ENCODE results near the gene NEDD8. TPM values are rescaled to one million over a fixed set of nuclear protein-coding genes. Genes with fewer than 3 reads are reported as not detected.
"Not testable (repeated sequence)": the region's sequence is repeated elsewhere in the genome, so short reads cannot be mapped to it uniquely, and the experiment has no call there.

Gene NEDD8
- total RNA-seq, 1 experiment from 2014 or later, result 330 TPM

GRCh38 chr14:24204163-24205146, 27.7 kb downstream of the NEDD8 start:
- Histone ChIP-seq H3K27ac (ENCODE audit: low read length) (no peak overlapping the region), H3F3A (ENCODE audit: low read length, unreplicated experiment) (no peaks in the 10 kb centered on the region), H2AFZ (ENCODE audit: low read length) (no peak overlapping the region), H3K4me1 (ENCODE audit: insufficient read depth, low read length) (no peaks in the 10 kb centered on the region), H3K36me3 (ENCODE audit: low read depth, low read length) (peaks cover 36% of the 10 kb centered on the region), H3K9ac (ENCODE audit: low read length) (no peak overlapping the region), H3K9me3 (ENCODE audit: low read length) (no peaks in the 10 kb centered on the region), H3K79me2 (ENCODE audit: low read length) (no peaks in the 10 kb centered on the region), H3K4me3 (ENCODE audit: low read length) (no peak overlapping the region), H3K27me3 (ENCODE audit: low read length) (no peaks in the 10 kb centered on the region), H4K20me1 (ENCODE audit: low read length) (no peaks in the 10 kb centered on the region), H3K9me2 (replicated peaks; ENCODE audit: low read length) (no peaks in the 10 kb centered on the region), H3K4me2 (ENCODE audit: low read length) (no peak overlapping the region)
- no TSS peak for BruUV-seq (replicated peaks)
- POLR2A ChIA-PET (ENCODE audit: unreplicated experiment), result no interaction called here
- TF ChIP-seq CTCF (conservative IDR thresholded peaks at IDR 0.05; ENCODE audit: low read depth, low read length) (no peak), EZH2phosphoT487 (IDR thresholded peaks at IDR 0.05; ENCODE audit: borderline replicate concordance, low read length) (no peak), EZH2 (IDR thresholded peaks at IDR 0.05; ENCODE audit: low read length, unreplicated experiment) (no peak)
- CTCF ChIA-PET, result no interaction called here
- ATAC-seq (no peak), DNase-seq (no peak)
- intact Hi-C loops (cut with micrococcal nuclease), result no loop called here

GRCh38 chr14:24203249-24203886, 28.8 kb downstream of the NEDD8 start:
- H3K27ac ChIP-seq (ENCODE audit: low read length); H2AFZ ChIP-seq (ENCODE audit: low read length); DNase-seq; H3K9me2 ChIP-seq (replicated peaks; ENCODE audit: low read length); H3K4me3 ChIP-seq (ENCODE audit: low read length); H3K79me2 ChIP-seq (ENCODE audit: low read length); H3K9ac ChIP-seq (ENCODE audit: low read length); POLR2A ChIA-PET (ENCODE audit: unreplicated experiment); H3K27me3 ChIP-seq (ENCODE audit: low read length); H3K9me3 ChIP-seq (ENCODE audit: low read length); CTCF ChIA-PET; BruUV-seq (replicated peaks); H3K4me1 ChIP-seq (ENCODE audit: insufficient read depth, low read length); H3K4me2 ChIP-seq (ENCODE audit: low read length); intact Hi-C loops (cut with micrococcal nuclease); H4K20me1 ChIP-seq (ENCODE audit: low read length); H3F3A ChIP-seq (ENCODE audit: low read length, unreplicated experiment); ATAC-seq: not testable (repeated sequence)
- peaks cover 32% of the 10 kb centered on the region for H3K36me3 ChIP-seq (ENCODE audit: low read depth, low read length)

GRCh38 chr14:24202538-24202937, 29.6 kb downstream of the NEDD8 start:
- H3K9ac ChIP-seq (ENCODE audit: low read length); H3K79me2 ChIP-seq (ENCODE audit: low read length); POLR2A ChIA-PET (ENCODE audit: unreplicated experiment); DNase-seq; H3K4me1 ChIP-seq (ENCODE audit: insufficient read depth, low read length); ATAC-seq; H3K4me3 ChIP-seq (ENCODE audit: low read length); CTCF ChIA-PET; H3K9me2 ChIP-seq (replicated peaks; ENCODE audit: low read length); H2AFZ ChIP-seq (ENCODE audit: low read length); intact Hi-C loops (cut with micrococcal nuclease); BruUV-seq (replicated peaks); H3K4me2 ChIP-seq (ENCODE audit: low read length); H3K9me3 ChIP-seq (ENCODE audit: low read length); H4K20me1 ChIP-seq (ENCODE audit: low read length); H3K27me3 ChIP-seq (ENCODE audit: low read length); H3F3A ChIP-seq (ENCODE audit: low read length, unreplicated experiment); H3K27ac ChIP-seq (ENCODE audit: low read length): not testable (repeated sequence)
- H3K36me3 ChIP-seq (ENCODE audit: low read depth, low read length), result peaks cover 26% of the 10 kb centered on the region
